ENCODE results near the gene CHRNB1.
A peak's percentile ranks its signal among the peaks of the same experiment; 100 is the strongest.

Gene CHRNB1

GRCh38 chr17:7414837-7415236 is 30.0 kb upstream of the CHRNB1 start:
- Histone ChIP-seq H2BK12ac (ENCODE audit: low read length) (no peak overlapping the region), H3K9me3 (replicated peaks in 1 of 2; ENCODE audit: control insufficient read depth in 2 of 2, insufficient read depth in 1 of 2, low read depth in 1 of 2, low read length in 2 of 2) (no peaks in the 10 kb centered on the region), H3K27me3 (ENCODE audit: control insufficient read depth in 3 of 3, insufficient read depth in 3 of 3, low read depth in 1 of 3, low read length in 3 of 3) (no peaks in the 10 kb centered on the region), H3K4me2 (ENCODE audit: insufficient read depth, low read length, poor library complexity, severe bottlenecking) (no peak overlapping the region), H3K18ac (ENCODE audit: low read length) (no peak overlapping the region), H3K4me1 (ENCODE audit: control insufficient read depth in 2 of 2, insufficient read depth in 1 of 2, low read depth in 1 of 2, low read length in 2 of 2) (peaks cover 21 to 26% of the 10 kb centered on the region in 2 donors), H3K9ac (ENCODE audit: low read depth, low read length, poor library complexity) (no peak overlapping the region), H4K91ac (ENCODE audit: low read depth, low read length, poor library complexity) (no peak overlapping the region), H3K14ac (ENCODE audit: low read length) (no peak overlapping the region), H3K23ac (ENCODE audit: low read depth, low read length, poor library complexity) (no peak overlapping the region), H3K79me1 (ENCODE audit: low read depth, low read length) (peaks cover 7% of the 10 kb centered on the region), H2BK15ac (ENCODE audit: low read length) (no peak overlapping the region), H3K4ac (ENCODE audit: low read length) (no peak overlapping the region), H3K36me3 (replicated peaks in 1 of 2; ENCODE audit: control insufficient read depth in 2 of 2, insufficient read depth in 2 of 2, low read length in 2 of 2) (peaks cover 44 to 86% of the 10 kb centered on the region in 2 donors), H2BK5ac (ENCODE audit: low read length) (peak overlapping the region; percentile 5), H2BK120ac (ENCODE audit: low read depth, low read length) (no peak overlapping the region), H4K8ac (ENCODE audit: low read depth, low read length) (no peak overlapping the region), H3K4me3 (ENCODE audit: low read length in 2 of 2) (no peak overlapping the region), H2AK5ac (ENCODE audit: low read depth, low read length) (no peak overlapping the region), H2AFZ (ENCODE audit: low read length) (no peak overlapping the region), H3K27ac (replicated peaks; ENCODE audit: low read length) (no peak overlapping the region)
- whole genome bisulfite sequencing, 2 donors (ENCODE audit: extremely low coverage in 2 of 2, insufficient read length in 2 of 2, insufficient replicate concordance in 1 of 2) = no CpG with 5 or more reads among the region's 14 CpGs
- no peak for DNase-seq (ENCODE audit: low spot score)

- Histone ChIP-seq H2BK5ac (ENCODE audit: low read length) (no peak overlapping the region), H3K27ac (replicated peaks; ENCODE audit: low read length) (no peak overlapping the region), H4K91ac (ENCODE audit: low read depth, low read length, poor library complexity) (no peak overlapping the region), H2AK5ac (ENCODE audit: low read depth, low read length) (no peak overlapping the region), H3K27me3 (ENCODE audit: control insufficient read depth in 3 of 3, insufficient read depth in 3 of 3, low read depth in 1 of 3, low read length in 3 of 3) (no peaks in the 10 kb centered on the region), H3K9ac (ENCODE audit: low read depth, low read length, poor library complexity) (no peak overlapping the region), H4K8ac (ENCODE audit: low read depth, low read length) (no peak overlapping the region), H2BK120ac (ENCODE audit: low read depth, low read length) (no peak overlapping the region), H2BK12ac (ENCODE audit: low read length) (no peak overlapping the region), H2AFZ (ENCODE audit: low read length) (no peak overlapping the region), H3K4ac (ENCODE audit: low read length) (no peak overlapping the region), H3K23ac (ENCODE audit: low read depth, low read length, poor library complexity) (peak overlapping the region; percentile 43), H3K18ac (ENCODE audit: low read length) (no peak overlapping the region), H3K79me1 (ENCODE audit: low read depth, low read length) (peaks cover 4% of the 10 kb centered on the region), H3K14ac (ENCODE audit: low read length) (no peak overlapping the region), H2BK15ac (ENCODE audit: low read length) (no peak overlapping the region), H3K4me3 (ENCODE audit: low read length in 2 of 2) (no peak overlapping the region), H3K4me2 (ENCODE audit: insufficient read depth, low read length, poor library complexity, severe bottlenecking) (no peak overlapping the region), H3K36me3 (replicated peaks in 1 of 2; ENCODE audit: control insufficient read depth in 2 of 2, insufficient read depth in 2 of 2, low read length in 2 of 2) (peaks cover 35 to 77% of the 10 kb centered on the region in 2 donors), H3K4me1 (ENCODE audit: control insufficient read depth in 2 of 2, insufficient read depth in 1 of 2, low read depth in 1 of 2, low read length in 2 of 2) (peaks cover 30 to 34% of the 10 kb centered on the region in 2 donors), H3K9me3 (replicated peaks in 1 of 2; ENCODE audit: control insufficient read depth in 2 of 2, insufficient read depth in 1 of 2, low read depth in 1 of 2, low read length in 2 of 2) (no peaks in the 10 kb centered on the region)
- DNase-seq (ENCODE audit: low spot score) = no peak
- no CpG with 5 or more reads among the region's 23 CpGs for WGBS, 2 donors (ENCODE audit: extremely low coverage in 2 of 2, insufficient read length in 2 of 2, insufficient replicate concordance in 1 of 2)
Observed at GRCh38 chr17:7415784-7416183, 29.1 kb upstream of the CHRNB1 start.

DNA sequence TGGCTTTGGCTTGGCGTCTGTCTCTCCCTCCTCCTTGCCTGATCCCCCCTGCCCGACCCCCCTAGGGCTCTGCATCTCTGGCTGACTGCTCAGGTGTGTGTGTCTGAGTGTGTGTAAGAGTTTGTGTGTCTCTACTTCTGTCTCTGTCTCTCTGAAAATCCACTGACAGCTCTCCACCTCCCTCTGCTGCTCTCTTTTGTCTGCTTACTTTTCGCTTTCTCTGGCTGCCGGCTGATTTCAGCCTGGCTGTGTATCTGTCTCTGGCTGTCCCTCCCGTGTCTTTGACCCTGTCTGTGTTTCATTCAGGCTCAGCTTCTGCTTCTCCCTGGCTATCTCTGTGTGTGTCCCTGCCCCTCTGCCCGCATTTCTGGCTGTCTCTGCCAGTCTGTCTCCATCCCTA is 28.5 kb upstream of the CHRNB1 start:
- H2BK5ac ChIP-seq (ENCODE audit: low read length) = no peak overlapping the region
- peaks cover 32 to 39% of the 10 kb centered on the region in 2 donors for H3K4me1 ChIP-seq (ENCODE audit: control insufficient read depth in 2 of 2, insufficient read depth in 1 of 2, low read depth in 1 of 2, low read length in 2 of 2)
- no peak overlapping the region for H4K91ac ChIP-seq (ENCODE audit: low read depth, low read length, poor library complexity)
- H3K18ac ChIP-seq (ENCODE audit: low read length) = no peak overlapping the region
- no CpG with 5 or more reads among the region's 6 CpGs for WGBS, 2 donors (ENCODE audit: extremely low coverage in 2 of 2, insufficient read length in 2 of 2, insufficient replicate concordance in 1 of 2)
- no peak overlapping the region for H3K14ac ChIP-seq (ENCODE audit: low read length)
- peaks cover 31 to 72% of the 10 kb centered on the region in 2 donors for H3K36me3 ChIP-seq (replicated peaks in 1 of 2; ENCODE audit: control insufficient read depth in 2 of 2, insufficient read depth in 2 of 2, low read length in 2 of 2)
- H3K27ac ChIP-seq (replicated peaks; ENCODE audit: low read length) = no peak overlapping the region
- no peaks in the 10 kb centered on the region for H3K27me3 ChIP-seq (ENCODE audit: control insufficient read depth in 3 of 3, insufficient read depth in 3 of 3, low read depth in 1 of 3, low read length in 3 of 3)
- peaks cover 4% of the 10 kb centered on the region for H3K79me1 ChIP-seq (ENCODE audit: low read depth, low read length)
- no peak overlapping the region for H3K4me3 ChIP-seq (ENCODE audit: low read length in 2 of 2)
- no peak overlapping the region for H2BK15ac ChIP-seq (ENCODE audit: low read length)
- H3K23ac ChIP-seq (ENCODE audit: low read depth, low read length, poor library complexity) = no peak overlapping the region
- no peak overlapping the region for H2AK5ac ChIP-seq (ENCODE audit: low read depth, low read length)
- no peak overlapping the region for H2AFZ ChIP-seq (ENCODE audit: low read length)
- no peak for DNase-seq (ENCODE audit: low spot score)
- H2BK120ac ChIP-seq (ENCODE audit: low read depth, low read length) = no peak overlapping the region
- no peaks in the 10 kb centered on the region for H3K9me3 ChIP-seq (replicated peaks in 1 of 2; ENCODE audit: control insufficient read depth in 2 of 2, insufficient read depth in 1 of 2, low read depth in 1 of 2, low read length in 2 of 2)
- no peak overlapping the region for H4K8ac ChIP-seq (ENCODE audit: low read depth, low read length)
- H3K4me2 ChIP-seq (ENCODE audit: insufficient read depth, low read length, poor library complexity, severe bottlenecking) = no peak overlapping the region
- no peak overlapping the region for H3K9ac ChIP-seq (ENCODE audit: low read depth, low read length, poor library complexity)
- no peak overlapping the region for H2BK12ac ChIP-seq (ENCODE audit: low read length)
- no peak overlapping the region for H3K4ac ChIP-seq (ENCODE audit: low read length)

DNA sequence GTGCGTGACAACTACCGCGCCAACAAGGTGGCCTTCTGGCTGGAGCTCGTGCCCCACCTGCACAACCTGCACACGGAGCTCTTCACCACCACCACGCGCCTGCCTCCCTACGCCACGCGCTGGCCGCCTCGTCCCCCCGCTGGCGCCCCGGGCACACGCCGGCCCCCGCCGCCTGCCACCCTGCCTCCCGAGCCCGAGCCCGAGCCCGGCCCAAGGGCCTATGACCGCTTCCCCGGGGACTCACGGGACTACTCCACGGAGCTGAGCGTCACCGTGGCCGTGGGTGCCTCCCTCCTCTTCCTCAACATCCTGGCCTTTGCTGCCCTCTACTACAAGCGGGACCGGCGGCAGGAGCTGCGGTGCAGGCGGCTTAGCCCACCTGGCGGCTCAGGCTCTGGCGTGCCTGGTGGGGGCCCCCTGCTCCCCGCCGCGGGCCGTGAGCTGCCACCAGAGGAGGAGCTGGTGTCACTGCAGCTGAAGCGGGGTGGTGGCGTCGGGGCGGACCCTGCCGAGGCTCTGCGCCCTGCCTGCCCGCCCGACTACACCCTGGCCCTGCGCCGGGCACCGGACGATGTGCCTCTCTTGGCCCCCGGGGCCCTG is 27.7 kb upstream of the CHRNB1 start:
- Histone ChIP-seq H3K18ac (ENCODE audit: low read length) (no peak overlapping the region), H3K36me3 (replicated peaks in 1 of 2; ENCODE audit: control insufficient read depth in 2 of 2, insufficient read depth in 2 of 2, low read length in 2 of 2) (peaks cover 30 to 65% of the 10 kb centered on the region in 2 donors), H3K14ac (ENCODE audit: low read length) (no peak overlapping the region), H3K79me1 (ENCODE audit: low read depth, low read length) (peaks cover 4% of the 10 kb centered on the region), H2BK12ac (ENCODE audit: low read length) (peak overlapping the region; percentile 36), H2BK15ac (ENCODE audit: low read length) (no peak overlapping the region), H2AK5ac (ENCODE audit: low read depth, low read length) (no peak overlapping the region), H2AFZ (ENCODE audit: low read length) (no peak overlapping the region), H3K4me1 (ENCODE audit: control insufficient read depth in 2 of 2, insufficient read depth in 1 of 2, low read depth in 1 of 2, low read length in 2 of 2) (peaks cover 32 to 42% of the 10 kb centered on the region in 2 donors), H3K4me3 (ENCODE audit: low read length in 2 of 2) (no peak overlapping the region), H3K4me2 (ENCODE audit: insufficient read depth, low read length, poor library complexity, severe bottlenecking) (no peak overlapping the region), H3K4ac (ENCODE audit: low read length) (no peak overlapping the region), H3K27me3 (ENCODE audit: control insufficient read depth in 3 of 3, insufficient read depth in 3 of 3, low read depth in 1 of 3, low read length in 3 of 3) (no peaks in the 10 kb centered on the region), H3K9me3 (replicated peaks in 1 of 2; ENCODE audit: control insufficient read depth in 2 of 2, insufficient read depth in 1 of 2, low read depth in 1 of 2, low read length in 2 of 2) (no peaks in the 10 kb centered on the region), H2BK5ac (ENCODE audit: low read length) (no peak overlapping the region), H4K91ac (ENCODE audit: low read depth, low read length, poor library complexity) (no peak overlapping the region), H4K8ac (ENCODE audit: low read depth, low read length) (no peak overlapping the region), H2BK120ac (ENCODE audit: low read depth, low read length) (no peak overlapping the region), H3K27ac (replicated peaks; ENCODE audit: low read length) (no peak overlapping the region), H3K23ac (ENCODE audit: low read depth, low read length, poor library complexity) (no peak overlapping the region), H3K9ac (ENCODE audit: low read depth, low read length, poor library complexity) (peak overlapping the region; percentile 40)
- DNase-seq (ENCODE audit: low spot score) = no peak
- no CpG with 5 or more reads among the region's 54 CpGs for WGBS, 2 donors (ENCODE audit: extremely low coverage in 2 of 2, insufficient read length in 2 of 2, insufficient replicate concordance in 1 of 2)
